DMS153 treated with DMSO at 0.1 percent for 48 hours (cell line): ENCODE results near the gene HPGD.

ENCODE experiments used
- DNase-seq: peaks from one replicate; lab custom pipeline; 2025; ENCODE audit not compliant: unreplicated experiment; lab: John Stamatoyannopoulos, UW

HPGD gene

DNA sequence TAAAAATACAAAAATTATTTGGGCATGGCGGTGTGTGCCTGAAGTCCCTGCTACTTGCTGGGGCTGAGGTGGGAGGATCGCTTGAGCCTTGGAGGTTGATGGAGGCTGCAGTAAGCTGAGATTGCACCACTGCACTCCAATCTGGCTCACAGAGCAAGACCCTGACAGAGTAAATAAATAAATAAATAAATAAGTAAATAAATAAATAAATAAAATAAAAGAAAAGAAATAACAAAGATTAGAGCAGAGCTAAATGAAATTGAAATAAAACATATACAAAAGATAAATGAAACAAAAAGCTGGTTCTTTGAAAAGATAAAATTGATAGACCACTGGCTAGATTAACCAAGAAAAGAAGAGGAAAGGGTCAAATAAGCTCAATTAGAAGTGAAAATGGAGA is 43.1 kb downstream of the HPGD start:
- no peak for DNase-seq

GRCh38 chr4:174475528-174475927 is 46.8 kb downstream of the HPGD start:
- DNase-seq, result no peak

GRCh38 chr4:174474457-174475075 is 47.7 kb downstream of the HPGD start:
- DNase-seq, result no peak

GRCh38 chr4:174467107-174467506 is 55.2 kb downstream of the HPGD start:
- no peak for DNase-seq

- no peak for DNase-seq
Observed at GRCh38 chr4:174464949-174465348, 57.3 kb downstream of the HPGD start.

DNA sequence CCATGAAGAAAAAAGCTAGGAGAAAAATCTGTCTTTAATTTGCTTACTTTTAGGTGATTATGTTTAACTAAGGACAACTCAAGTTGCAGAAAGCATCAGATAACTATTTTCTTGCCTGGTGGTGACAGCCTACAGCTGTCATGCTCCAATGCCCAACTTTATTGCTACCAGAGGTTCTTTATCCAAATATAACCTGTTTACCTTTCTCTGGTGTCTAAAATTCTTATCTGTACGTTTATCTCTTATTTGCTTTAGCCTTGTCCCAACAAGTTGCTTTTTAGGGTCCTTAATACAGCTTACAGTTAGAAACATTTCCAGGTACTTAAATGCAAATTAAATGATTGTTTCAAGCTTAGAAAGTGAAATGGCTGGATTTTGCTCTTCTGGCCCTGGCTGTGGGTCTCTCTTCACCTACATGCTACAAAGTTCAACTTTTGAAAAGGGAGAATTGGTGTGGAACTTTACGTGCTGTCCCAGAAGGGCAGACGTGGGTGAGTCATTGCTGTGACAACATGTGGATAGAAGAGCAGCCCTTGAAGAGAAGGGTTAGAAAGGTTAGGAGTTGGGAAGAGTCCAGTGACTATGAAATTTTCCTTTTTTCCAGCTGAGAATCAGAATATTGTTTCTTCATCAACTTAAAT is 60.7 kb downstream of the HPGD start:
- no peak for DNase-seq

- DNase-seq, result no peak
Observed at GRCh38 chr4:174460684-174461083, 61.6 kb downstream of the HPGD start.

GRCh38 chr4:174457468-174457867 is 64.8 kb downstream of the HPGD start:
- DNase-seq, result no peak

DNA sequence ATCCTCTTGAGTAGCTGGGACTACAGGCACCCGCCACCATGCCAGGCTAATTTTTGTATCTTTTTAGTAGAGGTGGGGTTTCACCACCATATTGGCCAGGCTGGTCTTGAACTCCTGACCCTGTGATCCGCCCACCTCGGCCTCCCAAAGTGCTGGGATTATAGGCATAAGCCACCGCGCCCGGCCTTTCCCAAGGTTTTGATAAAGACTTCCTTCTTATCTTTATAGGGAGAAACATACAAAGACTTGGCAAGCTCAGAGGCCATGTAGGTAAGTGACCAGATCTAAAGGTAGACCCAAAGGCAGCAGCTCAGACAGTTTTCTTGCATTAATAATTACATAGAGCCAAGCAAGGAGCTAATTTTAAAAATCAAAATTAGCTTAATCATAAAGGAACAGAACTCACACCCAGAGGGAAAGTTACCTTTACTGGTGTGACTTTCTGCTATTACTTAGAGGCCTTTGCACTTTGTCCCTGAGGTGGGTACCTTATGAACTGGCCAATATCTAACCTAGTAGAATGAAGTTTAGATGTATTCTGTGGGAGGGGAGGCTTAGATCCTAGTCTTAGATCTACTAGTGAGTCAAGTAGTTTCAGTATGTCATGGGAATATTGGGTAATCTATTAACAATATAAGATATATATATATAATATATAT is 67.3 kb downstream of the HPGD start:
- no peak for DNase-seq

DNA sequence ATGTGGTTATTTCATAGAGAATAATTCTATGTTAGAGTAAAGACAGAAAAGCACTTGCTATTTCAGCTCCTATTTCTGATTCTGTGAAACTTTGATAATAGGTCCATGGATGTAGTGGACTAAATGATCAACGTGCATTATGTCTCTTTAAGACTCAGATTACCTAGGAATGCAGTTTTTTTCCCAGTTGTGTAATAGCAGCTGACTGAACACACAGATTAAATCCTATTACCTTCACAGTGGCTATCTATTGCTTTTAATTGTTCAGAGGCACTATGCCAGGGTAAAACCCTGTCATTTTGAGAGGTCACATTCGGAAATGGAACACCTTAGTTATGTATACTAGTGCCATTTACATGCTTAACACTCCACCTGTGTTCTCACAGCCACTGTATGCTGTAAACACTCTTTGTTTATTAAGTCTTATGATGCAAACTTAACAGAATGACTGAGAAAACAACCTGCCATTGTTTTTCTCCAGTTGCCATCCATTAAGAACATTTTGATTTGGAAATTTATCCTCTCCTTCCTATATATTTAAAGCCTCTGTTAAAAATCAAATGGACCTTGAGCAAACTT is 70.5 kb downstream of the HPGD start:
- no peak for DNase-seq

DNA sequence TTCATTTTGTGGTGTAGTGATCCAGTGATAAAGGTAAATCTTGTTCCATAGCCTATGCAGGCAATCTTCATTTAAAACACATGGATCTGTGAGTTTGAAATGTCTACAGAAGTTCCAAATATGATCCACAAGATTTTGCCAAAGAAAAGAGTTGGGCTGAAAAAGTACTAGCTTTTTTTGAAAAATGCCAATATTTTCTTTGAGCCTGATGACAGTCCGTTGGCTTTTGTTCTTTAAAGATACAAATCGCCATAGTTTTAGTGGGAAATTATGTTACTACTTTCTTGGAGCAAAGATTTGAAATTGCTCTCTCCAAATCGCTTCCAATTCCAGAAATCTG is 71.5 kb downstream of the HPGD start:
- no peak for DNase-seq

GRCh38 chr4:174449944-174450785 is 72.1 kb downstream of the HPGD start:
- DNase-seq, result no peak

DNA sequence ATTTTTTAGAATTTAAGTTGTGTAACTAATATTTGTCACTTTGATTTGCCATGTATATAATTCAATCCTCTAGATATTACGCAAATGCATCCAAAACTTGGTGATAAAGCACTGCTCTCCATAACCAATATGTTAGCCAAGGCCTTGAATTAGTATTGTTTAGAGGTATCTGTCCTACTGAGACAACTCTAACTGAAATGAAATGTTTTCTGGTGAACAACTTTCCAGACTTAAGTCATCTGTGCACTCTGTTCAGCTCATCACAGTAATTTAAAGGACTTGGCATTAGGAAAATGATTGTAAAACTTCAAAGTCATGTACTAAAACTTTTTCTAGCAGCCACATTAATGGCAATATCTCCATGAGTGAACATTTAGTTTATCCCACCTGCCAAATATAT is 73.1 kb downstream of the HPGD start:
- DNase-seq, result no peak

GRCh38 chr4:174444390-174444789 is 77.9 kb downstream of the HPGD start:
- no peak for DNase-seq
